GM12891 (cell line): ENCODE results near the gene PRKAR2A.
"Not testable (repeated sequence)": the region's sequence is repeated elsewhere in the genome, so short reads cannot be mapped to it uniquely, and the experiment has no call there.

Experiments used
- PAX5 ChIP-seq: IDR thresholded peaks from 2 replicates; pipeline ENCODE4 v1.6.1; 2011; ENCODE audit warnings: low read length, moderate library complexity, mild to moderate bottlenecking; ENCODE audit not compliant: insufficient read depth, severe bottlenecking
- POLR2A ChIP-seq: IDR thresholded peaks from 2 replicates; pipeline ENCODE4 v1.6.1; 2011; ENCODE audit warnings: low read depth, low read length, control low read depth
- POLR2AphosphoS5 ChIP-seq: IDR thresholded peaks from 2 replicates; pipeline ENCODE4 v1.6.1; 2011; ENCODE audit warnings: low read depth, low read length, control low read depth
- SPI1 ChIP-seq: IDR thresholded peaks from 2 replicates; pipeline ENCODE4 v1.6.1; 2011; ENCODE audit warnings: low read depth, low read length, control low read depth
- TAF1 ChIP-seq: IDR thresholded peaks from 2 replicates; pipeline ENCODE4 v1.6.1; 2011; ENCODE audit warnings: low read depth, low read length, control low read depth

DNA sequence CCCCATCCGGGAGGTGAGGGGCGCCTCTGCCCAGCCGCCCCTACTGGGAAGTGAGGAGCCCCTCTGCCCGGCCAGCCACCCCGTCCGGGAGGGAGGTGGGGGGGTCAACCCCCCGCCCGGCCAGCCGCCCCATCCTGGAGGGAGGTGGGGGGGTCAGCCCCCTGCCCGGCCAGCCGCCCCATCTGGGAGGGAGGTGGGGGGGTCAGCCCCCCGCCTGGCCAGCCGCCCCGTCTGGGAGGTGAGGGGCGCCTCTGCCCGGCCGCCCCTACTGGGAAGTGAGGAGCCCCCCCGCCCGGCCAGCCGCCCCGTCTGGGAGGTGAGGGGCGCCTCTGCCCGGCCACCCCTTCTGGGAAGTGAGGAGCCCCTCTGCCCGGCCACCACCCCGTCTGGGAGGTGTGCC is 113.1 kb downstream of the PRKAR2A start:
- TF ChIP-seq POLR2A, TAF1, POLR2AphosphoS5, SPI1, PAX5: not testable (repeated sequence)
